SK-N-SH treated with all-trans-retinoic acid at 6 μM for 48 hours (cell line): ENCODE measurements around the gene HOMEZ.

Experiments used
- ATAC-seq: fragments of 200-7000 bp; cut with Tn5 transposase; 3 replicates; pipeline ENCODE4 v1.9.1; 2020; ENCODE audit warnings: mild to moderate bottlenecking, moderate library complexity
- BACH2 ChIP-seq: fragments of 250-450 bp; sonication (Bioruptor Pico); IDR thresholded peaks from 2 replicates; pipeline ENCODE4 v1.9.0; 2021; ENCODE audit warnings: mild to moderate bottlenecking, borderline replicate concordance
- CREB5 ChIP-seq: fragments of 250-450 bp; sonication (Bioruptor Pico); IDR thresholded peaks from 2 replicates; pipeline ENCODE4 v1.5.1; 2020; ENCODE audit warnings: low read depth, mild to moderate bottlenecking, moderate library complexity
- CSDC2 ChIP-seq: fragments of 250-450 bp; sonication (Bioruptor Pico); IDR thresholded peaks from 2 replicates; pipeline ENCODE4 v1.5.0; 2020; ENCODE audit warnings: mild to moderate bottlenecking, moderate library complexity
- CSRNP3 ChIP-seq: fragments of 250-450 bp; sonication (Bioruptor Pico); IDR thresholded peaks from 2 replicates; pipeline ENCODE4 v1.5.1; 2021; ENCODE audit warnings: mild to moderate bottlenecking, moderate library complexity
- GLIS3 ChIP-seq: fragments of 250-450 bp; sonication (Bioruptor Pico); IDR thresholded peaks from 2 replicates; pipeline ENCODE4 v1.5.0; 2020; ENCODE audit warnings: mild to moderate bottlenecking, moderate library complexity
- ISL1 ChIP-seq: fragments of 250-450 bp; sonication (Bioruptor Pico); IDR thresholded peaks from 2 replicates; pipeline ENCODE4 v2.1.2; 2022; ENCODE audit warnings: mild to moderate bottlenecking, moderate library complexity
- OSR1 ChIP-seq: fragments of 250-450 bp; sonication (Bioruptor Pico); IDR thresholded peaks from 2 replicates; pipeline ENCODE4 v1.8.0; 2022; ENCODE audit warnings: moderate library complexity, mild to moderate bottlenecking, inconsistent platforms
- PATZ1 ChIP-seq: fragments of 250-450 bp; sonication (Bioruptor Pico); IDR thresholded peaks from 2 replicates; pipeline ENCODE4 v1.8.0; 2020; ENCODE audit warnings: mild to moderate bottlenecking, moderate library complexity, borderline replicate concordance
- POU6F1 ChIP-seq: fragments of 250-450 bp; sonication (Bioruptor Pico); IDR thresholded peaks from 2 replicates; pipeline ENCODE4 v1.8.0; 2021; ENCODE audit warnings: low read depth, mild to moderate bottlenecking, moderate library complexity, borderline replicate concordance
- PPARA ChIP-seq: fragments of 250-450 bp; sonication (Bioruptor Pico); IDR thresholded peaks from 2 replicates; pipeline ENCODE4 v1.5.0; 2020; ENCODE audit warnings: mild to moderate bottlenecking, borderline replicate concordance
- RARB ChIP-seq: fragments of 250-450 bp; sonication (Bioruptor Pico); IDR thresholded peaks from 2 replicates; pipeline ENCODE4 v1.8.0; 2021; ENCODE audit warnings: mild to moderate bottlenecking, moderate library complexity
- TCF4 ChIP-seq: fragments of 250-450 bp; sonication (Bioruptor Pico); IDR thresholded peaks from 2 replicates; pipeline ENCODE4 v1.8.0; 2021; ENCODE audit warnings: mild to moderate bottlenecking, moderate library complexity, borderline replicate concordance
- TOX ChIP-seq: fragments of 250-450 bp; sonication (Bioruptor Pico); IDR thresholded peaks from 2 replicates; pipeline ENCODE4 v1.8.0; 2021; ENCODE audit warnings: mild to moderate bottlenecking, moderate library complexity, borderline replicate concordance
- TSHZ2 ChIP-seq: fragments of 250-450 bp; sonication (Bioruptor Pico); IDR thresholded peaks from 2 replicates; pipeline ENCODE4 v1.5.0; 2020; ENCODE audit warnings: mild to moderate bottlenecking, moderate library complexity
- ZC3H10 ChIP-seq: fragments of 250-450 bp; sonication (Bioruptor Pico); IDR thresholded peaks from 2 replicates; pipeline ENCODE4 v1.5.1; 2021; ENCODE audit warnings: mild to moderate bottlenecking, moderate library complexity
- ZFP3 ChIP-seq: fragments of 250-450 bp; sonication (Bioruptor Pico); IDR thresholded peaks from 2 replicates; pipeline ENCODE4 v1.5.0; 2020; ENCODE audit warnings: mild to moderate bottlenecking, moderate library complexity
- ZFP30 ChIP-seq: fragments of 450-650 bp; formaldehyde crosslinking; IDR thresholded peaks from 2 replicates; pipeline ENCODE4 v1.5.0; 2022; ENCODE audit warnings: mild to moderate bottlenecking, moderate library complexity
- ZNF565 ChIP-seq: fragments of 450-650 bp; formaldehyde crosslinking; conservative IDR thresholded peaks from 2 replicates; pipeline ENCODE4 v1.5.0; 2020; ENCODE audit warnings: low read depth, mild to moderate bottlenecking, moderate library complexity
- ZNF70 ChIP-seq: fragments of 450-650 bp; formaldehyde crosslinking; IDR thresholded peaks from 2 replicates; pipeline ENCODE4 v1.5.0; 2020; ENCODE audit warnings: mild to moderate bottlenecking, moderate library complexity
- ZNF8 ChIP-seq: fragments of 450-650 bp; formaldehyde crosslinking; IDR thresholded peaks from 2 replicates; pipeline ENCODE4 v1.5.0; 2020; ENCODE audit warnings: mild to moderate bottlenecking, moderate library complexity

HOMEZ gene

DNA sequence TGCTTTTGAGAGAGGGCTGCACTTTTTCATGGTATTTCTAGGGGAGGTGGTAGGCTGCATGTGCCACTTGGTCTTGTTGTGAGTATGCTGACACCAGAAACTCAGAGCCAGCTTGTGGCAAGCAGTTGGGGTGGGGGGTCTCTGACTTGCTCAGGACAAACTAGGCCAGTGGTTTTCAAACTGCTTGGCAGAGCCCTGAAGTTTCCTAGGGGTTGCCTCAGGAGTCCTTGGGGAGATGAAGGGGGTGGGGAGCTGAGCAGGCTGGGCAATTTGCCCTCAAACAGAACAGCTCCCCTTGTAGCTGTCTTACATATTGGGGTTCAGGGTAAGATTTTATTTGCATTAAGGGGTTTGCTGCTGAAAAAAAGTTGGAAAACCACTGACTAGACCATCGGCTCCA, 24.6 kb upstream of the HOMEZ start:
- TF ChIP-seq ZNF565 (CRISPR knock-in tag) (no peak), ZFP30 (no peak), PATZ1 (CRISPR knock-in tag) (no peak), TOX (CRISPR knock-in tag) (no peak), ISL1 (CRISPR knock-in tag) (no peak), TSHZ2 (CRISPR knock-in tag) (no peak), CSDC2 (CRISPR knock-in tag) (no peak)
- TF ChIP-seq, all 23 proteins: peak for 0
- no peak for ATAC-seq

DNA sequence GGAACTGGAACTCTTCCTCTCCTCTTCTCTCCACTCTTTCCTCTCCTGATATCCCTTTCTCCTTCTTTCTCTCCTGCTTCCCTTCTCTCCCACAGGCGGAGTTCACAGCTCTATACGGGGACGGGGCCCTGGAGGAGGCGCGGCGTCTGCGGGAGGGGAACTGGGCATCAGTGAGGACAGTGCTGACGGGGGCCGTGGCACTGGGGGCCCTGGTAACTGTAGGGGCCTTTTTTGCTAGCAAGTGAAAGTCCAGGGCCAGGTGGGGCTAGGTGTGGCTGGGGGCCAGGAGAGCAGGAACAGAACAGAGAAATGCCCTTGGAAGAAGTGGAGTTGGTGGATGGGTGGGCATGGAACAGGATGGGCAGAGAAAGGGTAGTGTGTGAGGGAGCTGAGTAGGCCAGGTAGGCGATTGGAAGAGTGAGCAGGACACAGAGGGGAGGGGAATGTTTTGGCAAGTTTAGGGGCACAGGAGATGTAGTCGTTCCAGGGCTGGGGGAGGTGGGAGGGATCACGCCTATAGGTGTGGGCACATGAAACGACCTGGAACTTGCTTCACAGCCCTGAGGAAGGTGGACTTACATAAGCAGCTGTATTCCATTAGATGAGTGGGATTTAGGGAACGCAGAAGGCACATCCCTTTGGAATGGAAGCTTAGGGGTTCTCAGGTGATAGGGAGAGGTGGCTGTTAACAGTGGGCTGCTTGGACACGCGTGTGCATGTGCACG, 23.0 kb upstream of the HOMEZ start:
- ATAC-seq: no peak
- TF ChIP-seq TCF4 (CRISPR knock-in tag) (no peak), GLIS3 (CRISPR knock-in tag) (no peak), TSHZ2 (CRISPR knock-in tag) (no peak), OSR1 (CRISPR knock-in tag) (no peak), ZC3H10 (CRISPR knock-in tag) (no peak), PPARA (CRISPR knock-in tag) (no peak), ZNF70 (no peak), CSDC2 (CRISPR knock-in tag) (no peak), ZFP3 (CRISPR knock-in tag) (no peak), CREB5 (CRISPR knock-in tag) (no peak), BACH2 (CRISPR knock-in tag) (no peak), ZNF8 (CRISPR knock-in tag) (no peak), ZNF565 (CRISPR knock-in tag) (no peak), PATZ1 (CRISPR knock-in tag) (no peak), RARB (CRISPR knock-in tag) (no peak), ZFP30 (no peak), POU6F1 (CRISPR knock-in tag) (no peak), CSRNP3 (CRISPR knock-in tag) (no peak), TOX (CRISPR knock-in tag) (no peak)
- TF ChIP-seq, all 23 proteins: peak for 0
